ENCODE measurements around the gene C5orf63. TPM values are rescaled to one million over a fixed set of nuclear protein-coding genes. Genes with fewer than 3 reads are reported as not detected.

C5orf63 gene
- total and polyA plus RNA-seq, 10 of the 15 experiments (the other 5 are each of a cell fraction or from before 2014, with no cell fraction given) = 8.7 to 54.3 (median 11.9) TPM

GRCh38 chr5:127092690-127093089, 19.4 kb upstream of the C5orf63 start:
- no peak overlapping the region for H3K4me2 ChIP-seq (ENCODE audit: control insufficient read depth, insufficient read depth)
- no peak for FAIRE-seq
- WGBS (ENCODE audit: insufficient coverage, insufficient replicate concordance, low lambda C conversion rate, missing lambda C conversion rate) = 43% methylated on average over 3 of the region's 3 CpGs
- H3K9me3 ChIP-seq (replicated peaks; ENCODE audit: control insufficient read depth, insufficient read depth, low read length) = no peaks in the 10 kb centered on the region
- TF ChIP-seq ZZZ3 (IDR thresholded peaks at IDR 0.05; ENCODE audit: control insufficient read depth, insufficient read length, low read depth) = no peak
- no peak for TF ChIP-seq ASH2L (IDR thresholded peaks at IDR 0.05; ENCODE audit: borderline replicate concordance, low read depth)
- TF ChIP-seq E2F4 (IDR thresholded peaks at IDR 0.05; ENCODE audit: low read depth, low read length) = no peak
- no peak for TF ChIP-seq PAX5 (IDR thresholded peaks at IDR 0.05; ENCODE audit: borderline replicate concordance, low read depth, low read length)
- TF ChIP-seq SUZ12 (IDR thresholded peaks at IDR 0.05; ENCODE audit: unreplicated experiment) = no peak
- TF ChIP-seq NFIC (IDR thresholded peaks at IDR 0.05; ENCODE audit: low read depth, low read length) = no peak
- no peak for TF ChIP-seq HDGF (IDR thresholded peaks at IDR 0.05)
- no peak for TF ChIP-seq NBN (IDR thresholded peaks at IDR 0.05)
- TF ChIP-seq PKNOX1 (IDR thresholded peaks at IDR 0.05) = no peak
- TF ChIP-seq ATF7 (IDR thresholded peaks at IDR 0.05; ENCODE audit: low read depth) = no peak
- TF ChIP-seq EGR1 (IDR thresholded peaks at IDR 0.05; ENCODE audit: borderline replicate concordance in 1 of 2, low read depth in 2 of 2, low read length in 2 of 2) = no peak
- TF ChIP-seq ZNF207 (IDR thresholded peaks at IDR 0.05; ENCODE audit: borderline replicate concordance) = no peak
- TF ChIP-seq SP1 (IDR thresholded peaks at IDR 0.05; ENCODE audit: low read depth, low read length) = no peak
- no peak for TF ChIP-seq SPI1 (IDR thresholded peaks at IDR 0.05; ENCODE audit: borderline replicate concordance, insufficient read depth, low read depth, low read length)
- no peak for TF ChIP-seq HDAC2 (IDR thresholded peaks at IDR 0.05)
- no peak for TF ChIP-seq BHLHE40 (IDR thresholded peaks at IDR 0.05; ENCODE audit: borderline replicate concordance in 1 of 2, low read depth in 2 of 2, low read length in 1 of 2)
- no peak for TF ChIP-seq SMAD5 (IDR thresholded peaks at IDR 0.05; ENCODE audit: low read depth)
- POLR2A ChIA-PET = interaction anchor here (0.5 kb wide), 1 partner anchor 885 kb away, joined by 5 read pairs; no protein-coding TSS in a partner anchor
- intact Hi-C loops (cut with micrococcal nuclease; ENCODE audit: unreplicated experiment) (no loop called here), in situ Hi-C loops (cut with MboI) (no loop called here)
- no TSS peak for BruUV-seq (replicated peaks)
- RAD21 ChIA-PET (ENCODE audit: unreplicated experiment) = no interaction called here
- H3K4me3 ChIP-seq = no peak overlapping the region
- H4K20me1 ChIP-seq (ENCODE audit: control insufficient read depth, insufficient read depth) = no peaks in the 10 kb centered on the region
- SMC1A ChIA-PET (ENCODE audit: uncharacterized antibody, unreplicated experiment) = no interaction called here
- no peak overlapping the region for H2AFZ ChIP-seq (ENCODE audit: control insufficient read depth, low read depth, low read length)
- no peak for ATAC-seq
- no peaks in the 10 kb centered on the region for H3K4me1 ChIP-seq (ENCODE audit: control insufficient read depth, insufficient read depth, low read length)
- CTCF ChIA-PET = no interaction called here
- no peaks in the 10 kb centered on the region for H3K36me3 ChIP-seq (ENCODE audit: control insufficient read depth in 2 of 2, insufficient read depth in 2 of 2, low read length in 1 of 2)
- H3K79me2 ChIP-seq (ENCODE audit: control insufficient read depth, insufficient read depth, low read length) = no peaks in the 10 kb centered on the region
- no peak for DNase-seq (ENCODE audit: low read depth, low spot score)
- no peak overlapping the region for H3K9ac ChIP-seq (ENCODE audit: control insufficient read depth, insufficient read depth, low read length)
- H3K27me3 ChIP-seq (replicated peaks in 1 of 2; ENCODE audit: control insufficient read depth in 2 of 2, insufficient read depth in 2 of 2, low read length in 1 of 2) = no peaks in the 10 kb centered on the region
- H3K27ac ChIP-seq (ENCODE audit: control insufficient read depth, insufficient read depth) = no peak overlapping the region

All from GM12878 (cell line).